DOHH2 (cell line): ENCODE results near the gene RNF207.

Experiments
- CTCF ChIP-seq: fragments of 200-600 bp; sonication (generic); IDR thresholded peaks from one replicate; pipeline ENCODE4 v1.5.1; 2014; ENCODE audit warnings: antibody characterized with exemption, mild to moderate bottlenecking, low read depth, low read length; ENCODE audit not compliant: poor library complexity, severe bottlenecking
- EZH2phosphoT487 ChIP-seq: fragments of 200-600 bp; sonication (generic); IDR thresholded peaks from 2 replicates; pipeline ENCODE4 v1.6.1; 2017; ENCODE audit warnings: borderline replicate concordance, mild to moderate bottlenecking, antibody characterized with exemption, low read length, moderate library complexity, mixed read lengths

GRCh38 chr1:6207075-6207885, 1.4 kb downstream of the RNF207 start:
- TF ChIP-seq EZH2phosphoT487 (no peak), CTCF (no peak)
